Mesodermal cell (in vitro differentiated cells): ENCODE data around the gene GADD45A. TPM values are rescaled to one million over a fixed set of nuclear protein-coding genes. Genes with fewer than 3 reads are reported as not detected.
A peak's percentile ranks its signal among the peaks of the same experiment; 100 is the strongest.

Experiments
- H3K27ac ChIP-seq: 2 replicates; pipeline ENCODE4 v1.7.0; 2013; ENCODE audit warnings: mild to moderate bottlenecking, low read depth, low read length, moderate library complexity; ENCODE audit not compliant: severe bottlenecking
- H3K36me3 ChIP-seq: 2 replicates; pipeline ENCODE4 v1.7.1; 2013; ENCODE audit warnings: mild to moderate bottlenecking, low read length, moderate library complexity; ENCODE audit not compliant: control insufficient read depth, insufficient read depth
- H3K4me1 ChIP-seq: one replicate; pipeline ENCODE4 v1.7.1; 2013; ENCODE audit warnings: mild to moderate bottlenecking, low read length; ENCODE audit not compliant: insufficient read depth, control insufficient read depth, poor library complexity, severe bottlenecking
- H3K4me3 ChIP-seq: 2 replicates; pipeline ENCODE4 v1.7.0; 2013; ENCODE audit warnings: low read length, control low read depth, mild to moderate bottlenecking; ENCODE audit not compliant: insufficient read depth, poor library complexity, severe bottlenecking; ENCODE audit errors: extremely low read depth
- H3K9me3 ChIP-seq: 2 replicates; pipeline ENCODE4 v1.7.1; 2013; ENCODE audit warnings: mild to moderate bottlenecking, low read length, moderate library complexity; ENCODE audit not compliant: control insufficient read depth
- WGBS, 2 experiments: methylation state at CpG; one replicate each; pipeline ENCODE4 v1.1.5; 2013; ENCODE audit warnings: missing lambda C conversion rate in 2 of 2; ENCODE audit not compliant: insufficient coverage in 2 of 2; 5-methylcytosine and 5-hydroxymethylcytosine counted together
- polyA plus RNA-seq, 2 experiments: library from polyadenylated mRNA; stranded (reverse); fragments of 50-300 nt; gene quantifications; one replicate each; pipeline ENCODE4 v1.2.3, GENCODE V29; 2013

GADD45A gene, protein sequence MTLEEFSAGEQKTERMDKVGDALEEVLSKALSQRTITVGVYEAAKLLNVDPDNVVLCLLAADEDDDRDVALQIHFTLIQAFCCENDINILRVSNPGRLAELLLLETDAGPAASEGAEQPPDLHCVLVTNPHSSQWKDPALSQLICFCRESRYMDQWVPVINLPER
- 94.2 TPM for polyA plus RNA-seq (2013, experiment 1 of 2)
- polyA plus RNA-seq (2013, experiment 2 of 2) = 82.0 TPM

GRCh38 chr1:67685067-67685557 is at the start of gene GADD45A:
TSS of gene GADD45A (plus strand) at chr1:67685201. CDS start at chr1:67685495, 294 bp downstream.
- peak within 1 kb of the TSS; percentile 92 for H3K4me3 ChIP-seq
- H3K4me1 ChIP-seq = peaks cover 25% of the 10 kb centered on the region
- WGBS, 2 experiments = 0 to 1% methylated on average over 26 to 35 of the region's 39 CpGs
- H3K36me3 ChIP-seq = peaks cover 41% of the 10 kb centered on the region
- peak within 1 kb of the TSS; percentile 96 for H3K27ac ChIP-seq
- H3K9me3 ChIP-seq = no peaks in the 10 kb centered on the region

GRCh38 chr1:67636146-67636545 is 48.9 kb upstream of the GADD45A start:
- no peaks in the 10 kb centered on the region for H3K36me3 ChIP-seq
- H3K27ac ChIP-seq = no peak overlapping the region
- no peaks in the 10 kb centered on the region for H3K9me3 ChIP-seq
- no peak overlapping the region for H3K4me3 ChIP-seq
- H3K4me1 ChIP-seq = no peaks in the 10 kb centered on the region

DNA sequence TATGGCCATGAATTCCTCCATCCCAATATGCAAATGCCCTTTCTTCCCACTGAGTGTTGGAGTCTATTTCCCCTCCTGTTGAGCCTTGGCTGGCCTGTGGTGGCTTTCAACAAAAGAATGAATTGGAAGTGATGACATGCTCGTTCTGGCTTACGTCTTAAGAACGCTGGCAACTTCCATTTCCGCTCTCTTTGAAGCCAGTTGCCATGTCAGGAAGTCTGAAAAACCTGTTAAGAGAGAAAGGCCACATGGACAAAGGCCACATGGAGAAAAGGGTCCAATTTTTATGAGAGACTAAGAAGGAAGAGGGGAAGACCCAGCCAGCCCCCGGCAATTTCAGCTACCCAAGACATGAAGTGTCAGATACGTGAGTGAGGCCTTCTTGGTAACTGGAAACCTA is 45.6 kb upstream of the GADD45A start:
- H3K27ac ChIP-seq = no peak overlapping the region
- 73 to 78% methylated on average over 5 to 6 of the region's 6 CpGs for WGBS, 2 experiments

DNA sequence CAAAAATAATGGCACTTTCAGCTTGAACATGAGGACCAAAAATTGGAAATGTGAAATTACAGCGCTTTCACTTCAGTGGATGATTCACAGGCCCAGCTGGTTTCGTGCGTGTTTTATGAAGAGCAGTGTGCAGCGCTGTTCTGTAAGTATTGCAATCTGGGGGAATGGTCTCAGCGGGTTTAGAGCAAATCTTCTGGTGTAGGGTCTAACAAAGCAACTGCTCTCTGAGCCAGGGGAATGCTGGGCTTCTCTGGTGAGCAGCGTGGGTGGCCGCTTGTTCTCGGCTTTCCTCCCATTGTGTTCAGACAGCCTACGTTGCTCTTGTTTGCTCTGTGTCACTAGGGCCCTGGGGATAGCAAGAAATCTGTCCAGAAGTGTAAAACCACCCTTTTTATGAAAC is 42.4 kb upstream of the GADD45A start:
- no peaks in the 10 kb centered on the region for H3K36me3 ChIP-seq
- H3K9me3 ChIP-seq = no peaks in the 10 kb centered on the region
- peaks cover 7% of the 10 kb centered on the region for H3K4me1 ChIP-seq
- no peak overlapping the region for H3K4me3 ChIP-seq
- no peak overlapping the region for H3K27ac ChIP-seq
- WGBS, 2 experiments = 73 to 77% methylated on average over 9 of the region's 9 CpGs

More for the DNA sequence above, 45.6 kb upstream of the GADD45A start:
- Histone ChIP-seq H3K4me3 (no peak overlapping the region), H3K9me3 (no peaks in the 10 kb centered on the region), H3K36me3 (no peaks in the 10 kb centered on the region), H3K4me1 (no peaks in the 10 kb centered on the region)

DNA sequence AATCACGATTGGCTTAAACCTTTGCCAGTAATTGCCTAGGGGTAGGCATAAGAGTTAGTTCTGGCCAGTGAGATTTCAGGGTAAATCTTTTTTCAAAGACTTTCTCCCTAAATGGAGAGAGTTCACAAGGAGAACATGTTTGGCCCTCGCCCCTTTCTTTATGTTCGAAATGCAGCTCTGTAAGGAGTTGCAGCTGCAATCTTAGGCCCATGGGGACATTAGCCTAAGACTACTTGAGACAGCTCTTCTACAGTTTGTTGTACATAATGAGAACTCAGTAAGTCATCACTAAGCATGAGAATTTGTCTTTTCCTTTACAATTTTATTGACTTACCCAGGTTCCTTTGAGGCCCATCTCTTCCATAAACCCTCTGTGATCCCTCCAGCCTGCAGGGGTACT is 40.4 kb upstream of the GADD45A start:
- no peak overlapping the region for H3K4me3 ChIP-seq
- WGBS, 2 experiments = 90% methylated on average over 1 to 3 of the region's 3 CpGs
- no peaks in the 10 kb centered on the region for H3K9me3 ChIP-seq
- no peaks in the 10 kb centered on the region for H3K36me3 ChIP-seq
- H3K27ac ChIP-seq = no peak overlapping the region
- peaks cover 7% of the 10 kb centered on the region for H3K4me1 ChIP-seq

- 80 to 100% methylated on average over 2 of the region's 3 CpGs for WGBS, 2 experiments
- H3K27ac ChIP-seq = peak overlapping the region; percentile 69
- no peaks in the 10 kb centered on the region for H3K36me3 ChIP-seq
- peaks cover 7% of the 10 kb centered on the region for H3K4me1 ChIP-seq
- no peak overlapping the region for H3K4me3 ChIP-seq
- no peaks in the 10 kb centered on the region for H3K9me3 ChIP-seq
These were observed 39.4 kb upstream of the GADD45A start for GRCh38 chr1:67645495-67646144.

DNA sequence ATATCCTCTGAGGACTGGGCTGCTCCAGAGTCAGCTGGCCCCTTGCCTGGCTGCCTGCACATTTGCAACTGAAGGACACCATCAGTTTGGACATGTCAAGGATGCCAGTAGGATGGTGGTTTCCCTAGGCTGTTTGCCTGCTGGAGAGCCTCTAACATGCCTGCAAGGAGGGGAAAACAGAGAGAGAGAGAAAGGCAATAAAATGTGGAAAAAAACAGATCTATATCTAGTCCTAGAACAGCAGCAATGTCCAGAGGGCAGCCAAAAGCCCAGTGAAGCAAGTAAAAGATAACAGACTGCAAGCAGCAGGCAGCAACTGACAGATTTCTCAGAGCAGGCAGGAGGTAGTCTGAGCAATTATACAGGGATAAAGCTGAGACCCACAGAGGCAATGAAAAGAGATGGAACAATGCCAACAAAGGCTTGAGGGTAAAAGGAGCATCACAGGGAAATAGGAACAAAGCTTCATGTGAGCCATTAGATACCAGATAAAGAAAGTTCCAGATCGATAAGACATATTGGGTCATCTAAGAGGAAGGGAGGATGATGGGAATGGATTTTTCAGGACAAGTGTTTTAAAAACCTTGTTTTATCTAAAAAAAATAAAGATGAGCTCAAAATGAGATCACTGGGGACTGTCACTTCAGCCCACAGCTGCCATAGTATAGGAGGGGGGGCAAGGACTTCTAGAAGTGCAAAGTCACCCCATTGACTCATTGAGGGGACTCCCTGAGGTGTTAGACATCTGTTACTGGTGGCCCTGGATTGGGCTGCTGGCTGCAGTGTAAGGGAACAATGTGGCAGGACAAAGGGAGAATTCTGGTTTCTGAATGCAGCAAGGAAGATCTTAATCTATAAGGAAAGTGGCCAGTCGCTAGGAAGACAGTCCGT is 38.6 kb upstream of the GADD45A start:
- 63 to 69% methylated on average over 3 of the region's 3 CpGs for WGBS, 2 experiments
- Histone ChIP-seq H3K9me3 (no peaks in the 10 kb centered on the region), H3K4me1 (peaks cover 7% of the 10 kb centered on the region), H3K4me3 (no peak overlapping the region), H3K36me3 (no peaks in the 10 kb centered on the region), H3K27ac (peak overlapping the region; percentile 69)

- WGBS, 2 experiments = 60 to 79% methylated on average over 4 to 5 of the region's 7 CpGs
- Histone ChIP-seq H3K36me3 (no peaks in the 10 kb centered on the region), H3K27ac (peak overlapping the region; percentile 69), H3K4me3 (no peak overlapping the region), H3K9me3 (no peaks in the 10 kb centered on the region), H3K4me1 (peaks cover 7% of the 10 kb centered on the region)
These were observed 37.8 kb upstream of the GADD45A start for GRCh38 chr1:67647036-67647798.

DNA sequence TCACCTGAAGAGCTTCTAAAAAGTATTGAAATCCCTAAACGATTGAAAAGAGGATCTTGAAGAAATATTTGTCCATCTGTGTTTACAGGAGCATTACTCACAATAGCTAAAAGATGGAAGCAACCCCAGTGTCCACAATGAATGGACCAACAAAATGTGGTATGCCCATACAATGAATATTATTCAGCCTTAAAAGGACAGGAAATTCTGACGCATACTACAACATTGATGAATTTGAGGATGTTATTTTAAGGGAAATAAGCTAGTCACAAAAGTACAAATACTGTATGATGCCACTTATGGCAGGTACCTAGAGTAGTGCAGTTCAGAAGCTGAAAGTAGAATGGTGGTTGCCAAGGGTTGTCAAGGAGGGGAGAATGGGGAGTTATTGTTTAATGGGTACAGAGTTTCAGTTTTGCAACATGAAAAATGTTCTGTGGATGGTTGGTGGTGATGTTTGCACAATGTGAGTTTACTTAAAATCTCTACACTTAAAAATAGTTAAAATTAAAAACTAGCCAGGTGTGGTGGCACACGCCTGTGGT is 37.1 kb upstream of the GADD45A start:
- H3K36me3 ChIP-seq = no peaks in the 10 kb centered on the region
- no peaks in the 10 kb centered on the region for H3K9me3 ChIP-seq
- peaks cover 10% of the 10 kb centered on the region for H3K4me1 ChIP-seq
- no peak overlapping the region for H3K4me3 ChIP-seq
- 100% methylated on average over 1 to 2 of the region's 3 CpGs for WGBS, 2 experiments
- no peak overlapping the region for H3K27ac ChIP-seq
